Transverse colon (tissue), 4 donors: Measurements from ENCODE around the gene MRPL55.

Experiments used
- POLR2A ChIP-seq: fragments of 450-650 bp; IDR thresholded peaks from one replicate; pipeline ENCODE4 v1.6.1; 2016; ENCODE audit warnings: antibody characterized with exemption, mild to moderate bottlenecking, moderate library complexity
- POLR2AphosphoS5 ChIP-seq, 3 donors: sonication (generic); formaldehyde crosslinking; IDR thresholded peaks; one replicate each; pipeline ENCODE4 v1.6.1; 2016; ENCODE audit warnings: antibody characterized with exemption in 3 of 3
- TF ChIP-seq, protein P1 (sequence below), 5 experiments: fragments of 200-600 bp in 3 of 5; fragments of 450-650 bp in 2 of 5; sonication (generic) in 3 of 5; IDR thresholded peaks; 1 replicate in 2 of 5; 2 replicates in 3 of 5; pipeline ENCODE4 v1.5.1; 2016 to 2017; ENCODE audit warnings: antibody characterized with exemption in 5 of 5, inconsistent platforms in 3 of 5, mild to moderate bottlenecking in 2 of 5, moderate library complexity in 1 of 5

DNA sequence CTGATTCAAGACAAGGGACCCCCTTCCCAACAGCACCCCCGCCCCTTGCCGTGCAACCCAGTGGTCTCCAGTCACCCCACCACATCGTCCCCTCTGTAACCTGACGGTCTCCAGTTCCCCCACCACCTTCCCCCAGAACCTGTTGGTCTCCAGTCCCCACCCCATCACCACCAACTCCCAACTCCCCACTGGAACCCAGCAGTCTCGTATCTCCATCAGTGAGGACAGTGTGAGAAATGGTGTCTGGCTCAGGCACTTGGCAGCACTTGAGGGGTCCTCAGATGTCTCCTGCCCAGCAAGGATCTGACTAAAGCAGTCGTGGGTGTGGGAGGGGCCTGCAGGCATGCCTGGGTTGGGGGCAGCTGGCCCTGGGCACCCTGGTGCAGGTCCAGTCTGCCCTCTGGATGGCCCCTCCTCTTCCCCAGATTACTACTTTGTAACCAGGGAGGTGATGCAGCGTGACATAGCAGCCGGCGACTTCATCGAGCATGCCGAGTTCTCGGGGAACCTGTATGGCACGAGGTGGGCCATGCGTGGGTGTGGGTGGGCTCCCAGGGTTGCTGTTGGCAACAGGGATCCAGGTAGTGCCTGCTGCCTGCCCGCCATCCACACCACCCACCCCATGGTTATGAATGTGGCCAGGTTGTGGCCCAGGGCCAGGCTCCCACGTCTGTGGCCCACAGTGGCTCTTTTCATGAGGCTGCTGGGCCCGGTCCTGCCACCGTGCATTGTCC lies 37.5 kb upstream of the MRPL55 start:
- TF ChIP-seq, protein P1, sequence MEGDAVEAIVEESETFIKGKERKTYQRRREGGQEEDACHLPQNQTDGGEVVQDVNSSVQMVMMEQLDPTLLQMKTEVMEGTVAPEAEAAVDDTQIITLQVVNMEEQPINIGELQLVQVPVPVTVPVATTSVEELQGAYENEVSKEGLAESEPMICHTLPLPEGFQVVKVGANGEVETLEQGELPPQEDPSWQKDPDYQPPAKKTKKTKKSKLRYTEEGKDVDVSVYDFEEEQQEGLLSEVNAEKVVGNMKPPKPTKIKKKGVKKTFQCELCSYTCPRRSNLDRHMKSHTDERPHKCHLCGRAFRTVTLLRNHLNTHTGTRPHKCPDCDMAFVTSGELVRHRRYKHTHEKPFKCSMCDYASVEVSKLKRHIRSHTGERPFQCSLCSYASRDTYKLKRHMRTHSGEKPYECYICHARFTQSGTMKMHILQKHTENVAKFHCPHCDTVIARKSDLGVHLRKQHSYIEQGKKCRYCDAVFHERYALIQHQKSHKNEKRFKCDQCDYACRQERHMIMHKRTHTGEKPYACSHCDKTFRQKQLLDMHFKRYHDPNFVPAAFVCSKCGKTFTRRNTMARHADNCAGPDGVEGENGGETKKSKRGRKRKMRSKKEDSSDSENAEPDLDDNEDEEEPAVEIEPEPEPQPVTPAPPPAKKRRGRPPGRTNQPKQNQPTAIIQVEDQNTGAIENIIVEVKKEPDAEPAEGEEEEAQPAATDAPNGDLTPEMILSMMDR (IDR thresholded peaks at IDR 0.05), result no peak
- TF ChIP-seq POLR2AphosphoS5 (IDR thresholded peaks at IDR 0.05), result no peak
- TF ChIP-seq POLR2A, result no peak
